Astrocyte of the hippocampus (primary cell): ENCODE measurements around the gene PSMB11.

Experiments used
- DNase-seq: peaks from one replicate; pipeline ENCODE4 v3.0.0; 2011; ENCODE audit warnings: low read depth, low spot score

Gene PSMB11

GRCh38 chr14:23085458-23085857 is 43.4 kb downstream of the PSMB11 start:
- no peak for DNase-seq

- no peak for DNase-seq
Measured at GRCh38 chr14:23086565-23086964, 44.6 kb downstream of the PSMB11 start.

- DNase-seq: no peak
Measured at GRCh38 chr14:23089498-23090253, 47.7 kb downstream of the PSMB11 start.

- no peak for DNase-seq
Measured at GRCh38 chr14:23090254-23090636, 48.2 kb downstream of the PSMB11 start.

- DNase-seq: no peak
Measured at GRCh38 chr14:23091294-23092225, 49.5 kb downstream of the PSMB11 start.

GRCh38 chr14:23093104-23093503 is 51.1 kb downstream of the PSMB11 start:
- DNase-seq: no peak

- DNase-seq: no peak
Measured at GRCh38 chr14:23093526-23093925, 51.5 kb downstream of the PSMB11 start.
